Measurements from ENCODE around the gene RBMS1. TPM values are rescaled to one million over a fixed set of nuclear protein-coding genes. Genes with fewer than 3 reads are reported as not detected.

RBMS1 gene
- total RNA-seq, 4 donors from 2014 or later, result 13.0 to 24.5 (median 14.1) TPM

DNA sequence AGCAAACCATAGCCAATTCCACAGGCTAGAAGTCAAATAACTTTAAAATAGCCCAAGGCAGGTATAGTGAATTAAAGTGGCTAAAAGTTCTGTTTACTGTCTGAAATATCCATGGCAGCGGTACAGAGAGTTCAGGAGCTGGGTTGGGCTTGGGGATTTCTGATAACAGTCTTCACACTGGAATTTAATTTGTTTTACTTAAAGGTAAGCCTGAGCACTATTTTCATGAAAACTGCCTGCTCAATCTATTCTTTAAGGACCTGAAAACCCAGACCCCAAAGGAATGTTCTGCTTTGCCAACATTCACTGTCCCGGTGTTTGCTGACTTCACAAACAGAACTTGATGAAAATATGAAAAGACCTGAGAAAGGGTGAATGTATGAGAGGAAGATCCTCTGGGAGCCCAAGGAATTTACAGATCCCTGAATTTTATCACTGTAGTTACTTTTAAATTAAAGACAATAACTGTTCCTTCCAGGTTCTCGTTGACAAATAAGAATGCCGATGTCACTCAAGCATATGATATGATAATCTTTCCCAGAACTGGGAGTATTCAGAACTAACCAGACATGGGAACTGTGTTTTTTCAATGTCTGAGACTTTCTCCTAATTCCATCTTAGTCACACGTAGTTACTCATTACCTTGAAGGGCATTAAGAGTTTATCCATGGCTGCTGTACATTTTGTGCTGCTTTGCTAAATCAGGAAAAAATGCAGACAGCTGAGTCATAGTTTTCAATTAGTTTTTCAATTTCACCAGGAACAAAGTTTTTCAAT, 265.3 kb downstream of the RBMS1 start:
- Histone ChIP-seq H3K27ac (peak overlapping the region; percentile 83 to 93 (median 87)), H3K36me3 (no peaks in the 10 kb centered on the region), H3K4me3 (no peak overlapping the region), H3K9me3 (no peaks in the 10 kb centered on the region), H3K4me1 (peaks cover 70 to 76% of the 10 kb centered on the region in 2 donors), H3K27me3 (no peaks in the 10 kb centered on the region)
- intact Hi-C loops (cut with DNase I; ENCODE audit: low total_unique reads) (no loop called here), in situ Hi-C loops (cut with MboI; ENCODE audit: low sequenced_read_pairs in 4 of 4) (no loop called here)
- TF ChIP-seq POLR2A (IDR thresholded peaks at IDR 0.05), result no peak
- TF ChIP-seq, protein P1, sequence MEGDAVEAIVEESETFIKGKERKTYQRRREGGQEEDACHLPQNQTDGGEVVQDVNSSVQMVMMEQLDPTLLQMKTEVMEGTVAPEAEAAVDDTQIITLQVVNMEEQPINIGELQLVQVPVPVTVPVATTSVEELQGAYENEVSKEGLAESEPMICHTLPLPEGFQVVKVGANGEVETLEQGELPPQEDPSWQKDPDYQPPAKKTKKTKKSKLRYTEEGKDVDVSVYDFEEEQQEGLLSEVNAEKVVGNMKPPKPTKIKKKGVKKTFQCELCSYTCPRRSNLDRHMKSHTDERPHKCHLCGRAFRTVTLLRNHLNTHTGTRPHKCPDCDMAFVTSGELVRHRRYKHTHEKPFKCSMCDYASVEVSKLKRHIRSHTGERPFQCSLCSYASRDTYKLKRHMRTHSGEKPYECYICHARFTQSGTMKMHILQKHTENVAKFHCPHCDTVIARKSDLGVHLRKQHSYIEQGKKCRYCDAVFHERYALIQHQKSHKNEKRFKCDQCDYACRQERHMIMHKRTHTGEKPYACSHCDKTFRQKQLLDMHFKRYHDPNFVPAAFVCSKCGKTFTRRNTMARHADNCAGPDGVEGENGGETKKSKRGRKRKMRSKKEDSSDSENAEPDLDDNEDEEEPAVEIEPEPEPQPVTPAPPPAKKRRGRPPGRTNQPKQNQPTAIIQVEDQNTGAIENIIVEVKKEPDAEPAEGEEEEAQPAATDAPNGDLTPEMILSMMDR (IDR thresholded peaks at IDR 0.05 in 4 of 5, conservative IDR thresholded peaks at IDR 0.05 in 1 of 5), result no peak
- ATAC-seq, result no peak
- no peak for DNase-seq

DNA sequence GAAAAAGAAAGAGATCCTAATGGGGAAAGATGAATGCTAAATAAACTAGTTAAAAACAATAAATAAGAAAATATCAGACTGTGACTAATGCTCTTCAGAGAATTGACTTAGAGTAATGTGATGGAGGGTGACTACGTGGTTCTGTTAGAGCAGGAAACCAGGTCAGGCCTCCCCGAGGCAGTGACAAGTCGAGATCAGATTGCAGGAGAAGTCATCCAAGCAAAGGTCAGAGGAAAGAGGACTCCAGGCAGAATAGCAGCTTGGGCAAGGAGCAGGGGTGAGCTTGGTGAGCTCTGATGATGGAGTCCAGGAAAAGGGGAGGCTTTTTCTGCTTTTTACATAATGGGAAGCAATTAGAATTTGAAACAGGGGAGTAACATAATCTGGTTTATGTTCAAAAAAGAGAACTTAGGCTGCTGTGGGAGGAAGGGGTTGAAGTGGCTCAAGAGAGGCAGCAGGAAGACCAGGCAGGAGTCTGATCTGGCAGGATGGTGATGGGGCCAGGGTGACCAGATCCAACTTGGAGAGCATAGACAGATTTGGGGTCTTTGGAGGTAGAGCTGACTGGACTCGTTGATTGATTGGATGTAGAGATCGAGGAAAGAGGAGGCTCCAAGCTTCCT, 266.2 kb downstream of the RBMS1 start:
- no peaks in the 10 kb centered on the region for H3K36me3 ChIP-seq
- no peak overlapping the region for H3K4me3 ChIP-seq
- H3K27ac ChIP-seq, result peak overlapping the region; percentile 83 to 93 (median 87)
- DNase-seq (peak; percentile 72 to 89), ATAC-seq (peak; percentile 89 to 93)
- H3K9me3 ChIP-seq, result no peaks in the 10 kb centered on the region
- in situ Hi-C loops (cut with MboI; ENCODE audit: low sequenced_read_pairs in 4 of 4) (no loop called here), intact Hi-C loops (cut with DNase I; ENCODE audit: low total_unique reads) (no loop called here)
- H3K4me1 ChIP-seq, result peaks cover 79 to 85% of the 10 kb centered on the region in 2 donors
- no peaks in the 10 kb centered on the region for H3K27me3 ChIP-seq
- TF ChIP-seq, protein P1 (IDR thresholded peaks at IDR 0.05 in 4 of 5, conservative IDR thresholded peaks at IDR 0.05 in 1 of 5), result no peak
- peak in 1 of 2 donors; percentile 30 for TF ChIP-seq POLR2A (IDR thresholded peaks at IDR 0.05)

DNA sequence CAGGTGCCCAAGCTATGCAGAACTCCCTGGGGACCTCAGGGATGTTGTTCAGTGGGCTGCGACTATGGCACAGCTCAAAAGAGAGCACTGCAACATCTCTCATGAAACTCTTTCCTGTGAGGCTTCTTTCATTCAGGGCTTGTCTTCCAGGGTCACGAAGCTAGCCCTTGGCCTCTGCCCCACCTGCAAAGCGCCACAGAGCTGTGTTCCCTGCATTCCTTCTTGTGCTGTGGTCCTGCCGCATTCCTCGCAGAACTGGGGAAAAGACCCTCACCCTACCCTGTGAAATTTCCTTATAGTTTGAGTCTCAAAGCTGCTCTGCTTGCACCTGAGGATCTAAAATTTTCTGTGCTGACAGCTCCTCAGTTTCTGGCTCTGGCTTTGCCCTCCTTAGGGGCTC, 267.2 kb downstream of the RBMS1 start:
- ATAC-seq, result no peak
- in situ Hi-C loops (cut with MboI; ENCODE audit: low sequenced_read_pairs in 4 of 4) (no loop called here), intact Hi-C loops (cut with DNase I; ENCODE audit: low total_unique reads) (no loop called here)
- DNase-seq, result no peak
- no peak overlapping the region for H3K4me3 ChIP-seq
- TF ChIP-seq, protein P1 (IDR thresholded peaks at IDR 0.05 in 4 of 5, conservative IDR thresholded peaks at IDR 0.05 in 1 of 5), result no peak
- no peak for TF ChIP-seq POLR2A (IDR thresholded peaks at IDR 0.05)
- H3K9me3 ChIP-seq, result no peaks in the 10 kb centered on the region
- H3K4me1 ChIP-seq, result peaks cover 90 to 93% of the 10 kb centered on the region in 2 donors
- no peaks in the 10 kb centered on the region for H3K36me3 ChIP-seq
- H3K27ac ChIP-seq, result peak overlapping the region; percentile 83 to 93 (median 87)
- no peaks in the 10 kb centered on the region for H3K27me3 ChIP-seq

DNA sequence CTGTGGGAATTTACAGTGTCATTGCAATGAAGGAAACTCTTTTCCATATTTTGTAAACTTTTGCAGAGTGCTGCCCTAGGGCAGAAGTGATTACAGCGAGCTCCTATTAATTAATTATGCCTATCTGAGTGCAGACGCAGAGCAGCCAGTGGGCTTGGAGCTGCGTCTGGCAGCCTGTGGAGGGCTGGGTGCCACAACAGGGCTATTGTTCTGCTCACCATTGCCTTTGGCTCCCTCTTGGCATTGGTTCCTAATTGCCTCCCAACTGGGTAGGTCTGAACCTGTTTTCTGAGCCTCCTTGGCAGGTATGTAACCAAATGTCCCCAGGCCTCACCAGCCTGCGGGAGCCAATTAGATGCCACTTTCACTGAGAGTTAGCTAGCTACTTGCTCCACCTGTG, 267.9 kb downstream of the RBMS1 start:
- Histone ChIP-seq H3K36me3 (no peaks in the 10 kb centered on the region), H3K27me3 (no peaks in the 10 kb centered on the region), H3K4me3 (no peak overlapping the region), H3K27ac (peak overlapping the region; percentile 83 to 93 (median 87)), H3K4me1 (peaks cover 93 to 95% of the 10 kb centered on the region in 2 donors), H3K9me3 (no peaks in the 10 kb centered on the region)
- DNase-seq (no peak), ATAC-seq (no peak)
- intact Hi-C loops (cut with DNase I; ENCODE audit: low total_unique reads), result no loop called here
- TF ChIP-seq POLR2A (IDR thresholded peaks at IDR 0.05), result no peak
- TF ChIP-seq, protein P1 (IDR thresholded peaks at IDR 0.05 in 4 of 5, conservative IDR thresholded peaks at IDR 0.05 in 1 of 5), result no peak
- in situ Hi-C loops (cut with MboI; ENCODE audit: low sequenced_read_pairs in 4 of 4), result no loop called here
